Uterus (tissue), 4 donors: Measurements from ENCODE around the gene DLGAP1. TPM values are rescaled to one million over a fixed set of nuclear protein-coding genes. Genes with fewer than 3 reads are reported as not detected.

Source experiments
- DNase-seq, 2 donors: peaks; one replicate each; pipeline ENCODE4 v3.0.0-alpha.2; 2019 to 2020
- H3K27ac ChIP-seq, 2 donors: fragments of 200-600 bp; sonication (generic); 1 replicate in 1 of 2; 2 replicates in 1 of 2; pipeline ENCODE4 v1.5.1; 2016 to 2018
- H3K27me3 ChIP-seq, 2 donors: fragments of 200-600 bp; sonication (generic); one replicate each; pipeline ENCODE4 v1.5.1; 2018 to 2019; ENCODE audit warnings: control low read depth in 1 of 2
- H3K36me3 ChIP-seq, 2 donors: fragments of 200-600 bp; sonication (generic); one replicate each; pipeline ENCODE4 v1.5.1; 2019; ENCODE audit warnings: control low read depth in 1 of 2
- H3K4me1 ChIP-seq, 2 donors: fragments of 200-600 bp; sonication (generic); one replicate each; pipeline ENCODE4 v1.5.1; 2018 to 2019; ENCODE audit warnings: control low read depth in 1 of 2
- H3K4me3 ChIP-seq, 2 donors: fragments of 200-600 bp; sonication (generic); 1 replicate in 1 of 2; 2 replicates in 1 of 2; pipeline ENCODE4 v1.5.1; 2018 to 2019; ENCODE audit warnings: mild to moderate bottlenecking in 1 of 2
- H3K9me3 ChIP-seq, 2 donors: fragments of 200-600 bp; sonication (generic); one replicate each; pipeline ENCODE4 v1.5.1; 2019; ENCODE audit warnings: control low read depth in 1 of 2
- POLR2A ChIP-seq, 2 donors: fragments of 450-650 bp; IDR thresholded peaks; one replicate each; pipeline ENCODE4 v1.6.1; 2016; ENCODE audit warnings: antibody characterized with exemption in 2 of 2, mild to moderate bottlenecking in 1 of 2, moderate library complexity in 1 of 2
- intact Hi-C: fragments of 100-400 bp; cut with DNase I; formaldehyde crosslinking; loops from one replicate; pipeline ENCODE4 v1.15.1; 2023; ENCODE audit warnings: low total_unique reads
- total RNA-seq, 4 donors: library from RNA; depleted of rRNA in 3 of 4; stranded (reverse); fragments of >200 nt in 3 of 4; gene quantifications; one replicate each; pipeline versions ENCODE4 v1.1.0 to v1.2.4, GENCODE V29; 2014 to 2023
- TF ChIP-seq, protein P1 (sequence below), 4 experiments: fragments of 200-600 bp in 2 of 4; fragments of 450-650 bp in 2 of 4; sonication (generic) in 2 of 4; IDR thresholded peaks; one replicate each; pipeline ENCODE4 v1.5.1; 2016 to 2019; ENCODE audit warnings: antibody characterized with exemption in 4 of 4, mild to moderate bottlenecking in 2 of 4, moderate library complexity in 1 of 4
- donor health status: DM: yes; HTN: yes; CAD: no.

DLGAP1 gene
- total RNA-seq, 4 donors from 2014 or later = 1.0 to 9.6 (median 3.3) TPM

- H3K27me3 ChIP-seq = no peaks in the 10 kb centered on the region
- intact Hi-C loops = no loop called here
- TF ChIP-seq POLR2A (IDR thresholded peaks at IDR 0.05) = no peak
- TF ChIP-seq, protein P1, sequence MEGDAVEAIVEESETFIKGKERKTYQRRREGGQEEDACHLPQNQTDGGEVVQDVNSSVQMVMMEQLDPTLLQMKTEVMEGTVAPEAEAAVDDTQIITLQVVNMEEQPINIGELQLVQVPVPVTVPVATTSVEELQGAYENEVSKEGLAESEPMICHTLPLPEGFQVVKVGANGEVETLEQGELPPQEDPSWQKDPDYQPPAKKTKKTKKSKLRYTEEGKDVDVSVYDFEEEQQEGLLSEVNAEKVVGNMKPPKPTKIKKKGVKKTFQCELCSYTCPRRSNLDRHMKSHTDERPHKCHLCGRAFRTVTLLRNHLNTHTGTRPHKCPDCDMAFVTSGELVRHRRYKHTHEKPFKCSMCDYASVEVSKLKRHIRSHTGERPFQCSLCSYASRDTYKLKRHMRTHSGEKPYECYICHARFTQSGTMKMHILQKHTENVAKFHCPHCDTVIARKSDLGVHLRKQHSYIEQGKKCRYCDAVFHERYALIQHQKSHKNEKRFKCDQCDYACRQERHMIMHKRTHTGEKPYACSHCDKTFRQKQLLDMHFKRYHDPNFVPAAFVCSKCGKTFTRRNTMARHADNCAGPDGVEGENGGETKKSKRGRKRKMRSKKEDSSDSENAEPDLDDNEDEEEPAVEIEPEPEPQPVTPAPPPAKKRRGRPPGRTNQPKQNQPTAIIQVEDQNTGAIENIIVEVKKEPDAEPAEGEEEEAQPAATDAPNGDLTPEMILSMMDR (IDR thresholded peaks at IDR 0.05) = no peak
- H3K4me3 ChIP-seq = no peak overlapping the region
- no peaks in the 10 kb centered on the region for H3K9me3 ChIP-seq
- no peaks in the 10 kb centered on the region for H3K36me3 ChIP-seq
- H3K4me1 ChIP-seq = no peaks in the 10 kb centered on the region
- no peak overlapping the region for H3K27ac ChIP-seq
- no peak for DNase-seq
These were observed 218.0 kb downstream of the DLGAP1 start for GRCh38 chr18:4236940-4237663.

GRCh38 chr18:4233468-4233867 is 221.6 kb downstream of the DLGAP1 start:
- no peak for DNase-seq
- H3K27me3 ChIP-seq = no peaks in the 10 kb centered on the region
- H3K36me3 ChIP-seq = no peaks in the 10 kb centered on the region
- intact Hi-C loops = no loop called here
- no peaks in the 10 kb centered on the region for H3K9me3 ChIP-seq
- no peak overlapping the region for H3K4me3 ChIP-seq
- TF ChIP-seq POLR2A (IDR thresholded peaks at IDR 0.05) = no peak
- TF ChIP-seq, protein P1 (IDR thresholded peaks at IDR 0.05) = no peak
- no peaks in the 10 kb centered on the region for H3K4me1 ChIP-seq
- H3K27ac ChIP-seq = no peak overlapping the region

DNA sequence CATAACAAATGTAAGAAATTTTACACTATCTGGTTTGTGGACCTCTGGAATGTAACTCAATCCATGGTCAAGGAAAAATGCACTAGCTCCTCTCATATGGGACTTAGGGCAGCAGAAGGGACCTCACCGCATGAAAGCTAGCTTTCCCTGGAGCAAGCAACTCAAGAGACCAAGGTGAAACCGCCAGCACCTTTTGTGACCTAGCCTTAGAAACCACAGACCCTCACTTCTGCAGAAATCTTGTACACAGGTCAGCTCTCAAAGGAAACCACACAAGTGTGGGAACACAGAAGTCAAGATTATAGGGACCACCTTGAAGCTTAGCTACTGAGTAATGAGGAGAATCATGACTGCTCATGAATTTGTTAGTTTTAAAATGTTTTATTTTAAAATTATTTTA is 222.5 kb downstream of the DLGAP1 start:
- Histone ChIP-seq H3K36me3 (no peaks in the 10 kb centered on the region), H3K9me3 (no peaks in the 10 kb centered on the region), H3K27ac (no peak overlapping the region), H3K27me3 (no peaks in the 10 kb centered on the region), H3K4me1 (no peaks in the 10 kb centered on the region), H3K4me3 (no peak overlapping the region)
- DNase-seq = no peak
- no peak for TF ChIP-seq POLR2A (IDR thresholded peaks at IDR 0.05)
- TF ChIP-seq, protein P1 (IDR thresholded peaks at IDR 0.05) = no peak
- intact Hi-C loops = no loop called here

- no peaks in the 10 kb centered on the region for H3K4me1 ChIP-seq
- DNase-seq = no peak
- no peaks in the 10 kb centered on the region for H3K27me3 ChIP-seq
- TF ChIP-seq, protein P1 (IDR thresholded peaks at IDR 0.05) = no peak
- TF ChIP-seq POLR2A (IDR thresholded peaks at IDR 0.05) = no peak
- H3K27ac ChIP-seq = no peak overlapping the region
- H3K4me3 ChIP-seq = no peak overlapping the region
- intact Hi-C loops = no loop called here
- no peaks in the 10 kb centered on the region for H3K9me3 ChIP-seq
- no peaks in the 10 kb centered on the region for H3K36me3 ChIP-seq
These were observed 223.8 kb downstream of the DLGAP1 start for GRCh38 chr18:4231260-4231659.

DNA sequence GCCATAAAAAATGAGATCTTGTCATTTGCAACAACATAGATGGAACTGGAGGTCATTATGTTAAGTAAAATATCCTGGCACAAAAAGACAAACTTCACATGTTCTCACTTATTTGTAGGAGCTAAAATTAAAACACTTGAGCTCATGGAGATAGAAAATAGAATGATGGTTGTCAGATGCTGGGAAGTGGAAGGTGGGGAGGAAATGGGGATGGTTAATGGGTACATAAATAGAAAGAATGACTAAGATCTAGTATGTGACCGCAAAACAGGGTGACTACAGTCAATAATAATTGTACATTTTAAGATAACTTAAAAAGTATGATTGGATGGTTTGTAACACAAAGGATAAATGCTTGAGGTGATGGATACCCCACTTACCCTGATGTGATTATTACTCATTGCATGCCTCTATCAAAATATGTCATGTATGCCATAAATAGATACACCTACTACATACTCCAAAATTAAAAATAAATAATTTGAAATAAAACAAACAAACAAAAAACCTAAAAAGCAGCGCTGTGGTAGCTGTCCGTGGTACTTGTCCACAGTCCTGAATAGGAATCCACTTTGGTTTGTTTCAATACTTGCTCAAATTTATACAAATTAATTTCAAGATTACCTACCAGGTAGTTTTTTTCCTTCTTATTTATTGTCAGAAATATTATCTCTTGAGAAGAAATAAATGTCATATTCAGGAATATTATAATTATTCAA is 224.5 kb downstream of the DLGAP1 start:
- H3K4me1 ChIP-seq = no peaks in the 10 kb centered on the region
- no peaks in the 10 kb centered on the region for H3K27me3 ChIP-seq
- no peaks in the 10 kb centered on the region for H3K36me3 ChIP-seq
- intact Hi-C loops = no loop called here
- no peaks in the 10 kb centered on the region for H3K9me3 ChIP-seq
- no peak overlapping the region for H3K27ac ChIP-seq
- H3K4me3 ChIP-seq = no peak overlapping the region
- no peak for DNase-seq
- TF ChIP-seq, protein P1 (IDR thresholded peaks at IDR 0.05) = no peak
- no peak for TF ChIP-seq POLR2A (IDR thresholded peaks at IDR 0.05)
